Loucy (cell line): ENCODE results near the gene PLCD3.
A peak's percentile ranks its signal among the peaks of the same experiment; 100 is the strongest.

Source experiments
- H2AFZ ChIP-seq: fragments of 200-600 bp; sonication (generic); 2 replicates; pipeline ENCODE4 v1.6.0; 2016; ENCODE audit warnings: antibody characterized with exemption, mild to moderate bottlenecking, low read length, moderate library complexity
- H3F3A ChIP-seq: fragments of 200-600 bp; 2 replicates; pipeline ENCODE4 v1.6.0; 2016; ENCODE audit warnings: antibody characterized with exemption, low read depth, mild to moderate bottlenecking
- H3K27me3 ChIP-seq: fragments of 200-600 bp; sonication (generic); 2 replicates; pipeline ENCODE4 v1.6.1; 2014; ENCODE audit warnings: low read length, mild to moderate bottlenecking; ENCODE audit not compliant: insufficient read depth, poor library complexity, severe bottlenecking
- H3K36me3 ChIP-seq: fragments of 200-600 bp; sonication (generic); 2 replicates; pipeline ENCODE4 v1.6.1; 2016; ENCODE audit warnings: low read length; ENCODE audit not compliant: insufficient read depth
- H3K4me1 ChIP-seq: fragments of 200-600 bp; sonication (generic); 2 replicates; pipeline ENCODE4 v1.5.1; 2014; ENCODE audit warnings: low read length, mild to moderate bottlenecking; ENCODE audit not compliant: insufficient read depth, poor library complexity, severe bottlenecking
- H3K4me2 ChIP-seq: fragments of 200-600 bp; sonication (generic); 2 replicates; pipeline ENCODE4 v1.6.0; 2014; ENCODE audit warnings: antibody characterized with exemption, low read length, low read depth, mild to moderate bottlenecking; ENCODE audit not compliant: poor library complexity, severe bottlenecking
- H3K4me3 ChIP-seq: fragments of 200-600 bp; sonication (generic); 2 replicates; pipeline ENCODE4 v1.5.1; 2014; ENCODE audit warnings: low read length, mild to moderate bottlenecking, mixed read lengths; ENCODE audit not compliant: poor library complexity, severe bottlenecking
- H3K79me2 ChIP-seq: fragments of 200-600 bp; sonication (generic); 2 replicates; pipeline ENCODE4 v1.6.1; 2014; ENCODE audit warnings: low read length; ENCODE audit not compliant: insufficient read depth
- H3K9ac ChIP-seq: fragments of 200-600 bp; sonication (generic); 2 replicates; pipeline ENCODE4 v1.6.0; 2014; ENCODE audit warnings: mild to moderate bottlenecking, low read depth, low read length, moderate library complexity; ENCODE audit not compliant: poor library complexity, severe bottlenecking
- H3K9me2 ChIP-seq: fragments of 200-600 bp; sonication (generic); replicated peaks from 2 replicates; pipeline ENCODE4 v1.6.1; 2016; ENCODE audit warnings: low read depth, low read length, mixed read lengths
- H3K9me3 ChIP-seq: fragments of 200-600 bp; sonication (generic); 2 replicates; pipeline ENCODE4 v1.6.1; 2014; ENCODE audit warnings: mild to moderate bottlenecking, antibody characterized with exemption, low read length, low read depth; ENCODE audit not compliant: insufficient read depth
- H4K20me1 ChIP-seq: fragments of 200-600 bp; sonication (generic); 2 replicates; pipeline ENCODE4 v1.6.0; 2014; ENCODE audit warnings: antibody characterized with exemption, low read length, mild to moderate bottlenecking; ENCODE audit not compliant: insufficient read depth, poor library complexity, severe bottlenecking
- EZH2phosphoT487 ChIP-seq: fragments of 200-600 bp; IDR thresholded peaks from 2 replicates; pipeline ENCODE4 v1.6.1; 2018; ENCODE audit warnings: antibody characterized with exemption, mild to moderate bottlenecking, moderate library complexity, borderline replicate concordance
- TF ChIP-seq, protein P1 (sequence below): fragments of 200-600 bp; sonication (generic); conservative IDR thresholded peaks from 2 replicates; pipeline ENCODE4 v1.5.1; 2014; ENCODE audit warnings: mild to moderate bottlenecking, antibody characterized with exemption, low read length

PLCD3 gene

DNA sequence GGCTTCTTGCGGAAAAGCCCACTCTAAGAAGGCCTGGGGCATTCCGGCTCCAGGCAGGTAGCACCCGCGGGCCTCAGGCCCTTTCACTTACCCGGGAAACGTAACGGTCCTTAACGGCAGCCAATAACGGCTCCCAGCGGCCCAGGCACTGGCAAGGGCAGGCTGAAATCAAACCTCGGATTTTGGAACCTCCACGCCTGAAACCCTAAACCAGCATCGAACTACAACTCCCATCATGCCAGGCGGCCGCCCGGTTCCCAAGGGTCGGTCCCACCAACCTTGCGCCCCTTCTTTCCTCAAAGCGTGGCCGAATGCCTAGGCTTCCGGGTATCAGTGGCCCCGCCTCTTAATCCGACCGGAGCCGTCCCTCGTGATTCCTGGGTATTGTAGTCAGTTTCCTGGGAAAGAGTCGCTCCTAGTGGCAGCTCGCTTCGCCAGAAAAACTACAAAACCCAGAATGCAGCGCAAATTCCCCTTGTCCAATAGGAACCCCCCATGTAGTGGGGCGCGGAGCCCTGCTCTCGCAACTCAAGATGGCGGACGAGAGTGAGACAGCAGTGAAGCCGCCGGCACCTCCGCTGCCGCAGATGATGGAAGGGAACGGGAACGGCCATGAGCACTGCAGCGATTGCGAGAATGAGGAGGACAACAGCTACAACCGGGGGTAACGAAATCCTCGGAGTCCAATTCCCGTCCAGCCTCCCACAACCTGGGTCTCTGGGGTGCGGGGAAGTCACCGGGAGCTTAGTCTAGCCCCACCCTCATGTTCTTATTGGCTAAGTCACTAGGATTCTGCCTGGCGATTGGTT is 71.3 kb downstream of the PLCD3 start, which contains the start of gene NMT1:
NMT1 (plus strand) TSS at position 521 of the 809 bp plus-strand sequence; CDS start at position 534, 13 bp downstream.
- Histone ChIP-seq H3F3A (no peaks in the 10 kb centered on the region), H3K27me3 (no peaks in the 10 kb centered on the region), H3K79me2 (peaks cover 62% of the 10 kb centered on the region), H3K9ac (peak within 1 kb of the TSS; percentile 93), H3K9me3 (no peaks in the 10 kb centered on the region), H4K20me1 (peaks cover 37% of the 10 kb centered on the region), H3K4me2 (peak within 1 kb of the TSS; percentile 100), H2AFZ (peak within 1 kb of the TSS; percentile 86), H3K9me2 (no peaks in the 10 kb centered on the region), H3K4me1 (peaks cover 28% of the 10 kb centered on the region), H3K4me3 (peak within 1 kb of the TSS; percentile 92), H3K36me3 (no peaks in the 10 kb centered on the region)
- TF ChIP-seq EZH2phosphoT487, result no peak
- TF ChIP-seq, protein P1, sequence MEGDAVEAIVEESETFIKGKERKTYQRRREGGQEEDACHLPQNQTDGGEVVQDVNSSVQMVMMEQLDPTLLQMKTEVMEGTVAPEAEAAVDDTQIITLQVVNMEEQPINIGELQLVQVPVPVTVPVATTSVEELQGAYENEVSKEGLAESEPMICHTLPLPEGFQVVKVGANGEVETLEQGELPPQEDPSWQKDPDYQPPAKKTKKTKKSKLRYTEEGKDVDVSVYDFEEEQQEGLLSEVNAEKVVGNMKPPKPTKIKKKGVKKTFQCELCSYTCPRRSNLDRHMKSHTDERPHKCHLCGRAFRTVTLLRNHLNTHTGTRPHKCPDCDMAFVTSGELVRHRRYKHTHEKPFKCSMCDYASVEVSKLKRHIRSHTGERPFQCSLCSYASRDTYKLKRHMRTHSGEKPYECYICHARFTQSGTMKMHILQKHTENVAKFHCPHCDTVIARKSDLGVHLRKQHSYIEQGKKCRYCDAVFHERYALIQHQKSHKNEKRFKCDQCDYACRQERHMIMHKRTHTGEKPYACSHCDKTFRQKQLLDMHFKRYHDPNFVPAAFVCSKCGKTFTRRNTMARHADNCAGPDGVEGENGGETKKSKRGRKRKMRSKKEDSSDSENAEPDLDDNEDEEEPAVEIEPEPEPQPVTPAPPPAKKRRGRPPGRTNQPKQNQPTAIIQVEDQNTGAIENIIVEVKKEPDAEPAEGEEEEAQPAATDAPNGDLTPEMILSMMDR, result no peak

DNA sequence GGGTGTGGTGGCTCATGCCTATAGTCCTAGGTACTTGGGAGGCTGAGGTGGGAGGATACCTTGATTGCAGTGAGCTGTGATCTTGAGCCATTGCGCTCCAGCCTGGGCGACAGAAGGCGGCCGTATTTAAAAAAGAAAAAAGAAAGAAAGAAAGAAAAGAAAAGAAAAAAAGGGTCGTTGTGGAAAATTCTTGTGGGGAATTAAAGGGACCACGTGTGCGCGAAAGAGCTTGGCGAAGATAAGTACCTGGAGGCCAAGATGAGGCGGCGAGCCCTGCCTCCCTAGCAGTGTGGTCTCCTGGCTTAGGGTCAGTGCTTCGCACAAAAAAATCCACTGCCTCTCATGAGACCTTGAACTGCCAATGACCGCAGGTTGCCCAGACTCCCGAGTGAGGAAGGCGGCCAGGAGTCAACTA is 71.9 kb downstream of the PLCD3 start:
- Histone ChIP-seq H3K27me3 (no peaks in the 10 kb centered on the region), H3K4me2 (peak overlapping the region; percentile 81), H3K9me3 (no peaks in the 10 kb centered on the region), H3K4me3 (peak overlapping the region; percentile 92), H3K79me2 (peaks cover 56% of the 10 kb centered on the region), H3K4me1 (peaks cover 28% of the 10 kb centered on the region), H4K20me1 (peaks cover 32% of the 10 kb centered on the region), H3K36me3 (no peaks in the 10 kb centered on the region), H3K9me2 (no peaks in the 10 kb centered on the region), H3F3A (no peaks in the 10 kb centered on the region), H3K9ac (peak overlapping the region; percentile 93), H2AFZ (peak overlapping the region; percentile 86)
- no peak for TF ChIP-seq EZH2phosphoT487
- TF ChIP-seq, protein P1, result no peak
